ENCODE measurements around the gene PTGES3. TPM values are rescaled to one million over a fixed set of nuclear protein-coding genes. Genes with fewer than 3 reads are reported as not detected.

Gene PTGES3
- polyA plus RNA-seq, 3 donors = 46.1 to 232 (median 187) TPM

DNA sequence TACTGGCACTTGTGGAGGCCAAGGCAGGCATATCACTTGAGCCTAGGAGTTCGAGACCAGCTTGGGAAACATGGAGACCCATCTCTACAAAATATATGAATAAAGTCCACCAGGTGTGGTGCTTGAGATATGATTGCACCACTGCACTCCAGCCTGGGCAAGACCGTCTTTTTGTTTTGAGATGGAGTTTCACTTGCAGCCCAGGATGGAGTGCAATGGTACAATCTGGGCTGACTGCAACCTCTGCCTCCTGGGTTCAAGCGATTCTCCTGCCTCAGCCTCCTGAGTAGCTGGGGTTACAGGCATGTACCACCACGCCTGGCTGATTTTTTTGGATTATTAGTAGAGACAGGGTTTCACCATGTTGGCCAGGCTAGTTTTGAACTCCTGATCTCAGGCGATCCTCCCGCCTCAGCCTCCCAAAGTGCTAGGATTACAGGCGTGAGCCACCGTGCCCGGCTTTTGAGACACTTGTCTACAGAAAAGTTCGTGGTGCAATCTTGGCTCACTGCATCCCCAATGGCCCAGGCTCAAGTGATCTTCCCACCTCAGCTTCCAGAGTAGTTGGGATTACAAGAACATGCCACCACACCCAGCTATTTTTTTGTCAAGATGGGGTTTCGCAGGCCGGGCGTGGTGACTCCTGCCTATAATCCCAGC, 26.0 kb downstream of the PTGES3 start:
- H3K4me1 ChIP-seq (ENCODE audit: control insufficient read depth in 1 of 2, insufficient read depth in 2 of 2, low read length in 2 of 2) = no peaks in the 10 kb centered on the region
- no peak overlapping the region for H3K4me2 ChIP-seq (replicated peaks; ENCODE audit: extremely low read depth, low read length, poor library complexity, severe bottlenecking)
- Mint-ChIP-seq H3K36me3 (peaks cover 38 to 53% of the 10 kb centered on the region in 2 donors), H3K9me3 (peaks cover 0 to 3% (median 0%) of the 10 kb centered on the region in 7 donors), H3K27me3 (ENCODE audit: low read depth in 3 of 3) (no peaks in the 10 kb centered on the region), H3K4me3 (no peak overlapping the region), H3K4me1 (no peaks in the 10 kb centered on the region), H3K27ac (peak overlapping the region in 1 of 7 donors; percentile 57)
- no peak for DNase-seq
- 97% methylated on average over 11 of the region's 13 CpGs for WGBS (ENCODE audit: insufficient coverage)
- H2AFZ ChIP-seq (ENCODE audit: insufficient read depth, low read depth, low read length, poor library complexity, severe bottlenecking) = no peak overlapping the region
- H3K27me3 ChIP-seq (ENCODE audit: control insufficient read depth in 2 of 2, insufficient read depth in 2 of 2, low read length in 2 of 2) = no peaks in the 10 kb centered on the region
- no peaks in the 10 kb centered on the region for H3K9me3 ChIP-seq (replicated peaks in 1 of 2; ENCODE audit: control insufficient read depth in 1 of 2, insufficient read depth in 1 of 2, low read length in 2 of 2)
- intact Hi-C loops (cut with micrococcal nuclease) = no loop called here
- H3K9ac ChIP-seq (ENCODE audit: insufficient read depth, low read length, poor library complexity, severe bottlenecking) = no peak overlapping the region
- H3K79me2 ChIP-seq (ENCODE audit: insufficient read depth, low read length) = peaks cover 22% of the 10 kb centered on the region
- H3K4me3 ChIP-seq (replicated peaks in 1 of 3; ENCODE audit: low read depth in 2 of 3, low read length in 3 of 3) = no peak overlapping the region
- peaks cover 31% of the 10 kb centered on the region for H4K20me1 ChIP-seq (ENCODE audit: insufficient read depth, low read length)
- H3K27ac ChIP-seq (ENCODE audit: low read depth in 1 of 2, low read length in 2 of 2) = no peak overlapping the region
- H3K36me3 ChIP-seq (replicated peaks in 1 of 2; ENCODE audit: control insufficient read depth in 1 of 2, insufficient read depth in 2 of 2, low read length in 2 of 2) = peaks cover 34 to 48% of the 10 kb centered on the region in 2 donors
- TF ChIP-seq, protein P1, sequence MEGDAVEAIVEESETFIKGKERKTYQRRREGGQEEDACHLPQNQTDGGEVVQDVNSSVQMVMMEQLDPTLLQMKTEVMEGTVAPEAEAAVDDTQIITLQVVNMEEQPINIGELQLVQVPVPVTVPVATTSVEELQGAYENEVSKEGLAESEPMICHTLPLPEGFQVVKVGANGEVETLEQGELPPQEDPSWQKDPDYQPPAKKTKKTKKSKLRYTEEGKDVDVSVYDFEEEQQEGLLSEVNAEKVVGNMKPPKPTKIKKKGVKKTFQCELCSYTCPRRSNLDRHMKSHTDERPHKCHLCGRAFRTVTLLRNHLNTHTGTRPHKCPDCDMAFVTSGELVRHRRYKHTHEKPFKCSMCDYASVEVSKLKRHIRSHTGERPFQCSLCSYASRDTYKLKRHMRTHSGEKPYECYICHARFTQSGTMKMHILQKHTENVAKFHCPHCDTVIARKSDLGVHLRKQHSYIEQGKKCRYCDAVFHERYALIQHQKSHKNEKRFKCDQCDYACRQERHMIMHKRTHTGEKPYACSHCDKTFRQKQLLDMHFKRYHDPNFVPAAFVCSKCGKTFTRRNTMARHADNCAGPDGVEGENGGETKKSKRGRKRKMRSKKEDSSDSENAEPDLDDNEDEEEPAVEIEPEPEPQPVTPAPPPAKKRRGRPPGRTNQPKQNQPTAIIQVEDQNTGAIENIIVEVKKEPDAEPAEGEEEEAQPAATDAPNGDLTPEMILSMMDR (IDR thresholded peaks at IDR 0.05) = no peak

DNA sequence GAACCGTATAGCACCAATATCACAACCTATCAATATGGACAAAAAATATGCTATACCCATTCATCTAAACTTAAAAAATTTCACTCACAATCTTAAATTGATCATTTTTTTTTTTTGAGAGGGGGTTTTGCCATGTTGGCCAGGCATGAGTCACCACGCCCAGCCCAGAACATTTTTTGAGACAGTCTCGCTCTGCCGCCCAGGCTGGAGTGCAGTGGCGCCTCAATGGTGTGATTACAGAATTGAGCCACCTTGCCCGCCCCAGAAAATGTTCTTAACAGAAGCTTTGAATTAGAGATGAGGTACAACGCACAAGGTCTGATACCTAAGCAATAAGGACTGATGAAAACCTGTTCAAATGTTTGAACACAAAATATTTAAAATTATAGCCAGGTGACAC, 26.5 kb downstream of the PTGES3 start:
- H3K9ac ChIP-seq (ENCODE audit: insufficient read depth, low read length, poor library complexity, severe bottlenecking) = no peak overlapping the region
- H3K4me3 Mint-ChIP-seq = no peak overlapping the region
- WGBS (ENCODE audit: insufficient coverage) = 100% methylated on average over 1 of the region's 7 CpGs
- intact Hi-C loops (cut with micrococcal nuclease) = no loop called here
- peaks cover 0 to 1% (median 0%) of the 10 kb centered on the region in 3 donors for H3K27me3 Mint-ChIP-seq (ENCODE audit: low read depth in 3 of 3)
- H3K4me2 ChIP-seq (replicated peaks; ENCODE audit: extremely low read depth, low read length, poor library complexity, severe bottlenecking) = no peak overlapping the region
- no peaks in the 10 kb centered on the region for H3K4me1 ChIP-seq (ENCODE audit: control insufficient read depth in 1 of 2, insufficient read depth in 2 of 2, low read length in 2 of 2)
- H2AFZ ChIP-seq (ENCODE audit: insufficient read depth, low read depth, low read length, poor library complexity, severe bottlenecking) = no peak overlapping the region
- no peak overlapping the region for H3K4me3 ChIP-seq (replicated peaks in 1 of 3; ENCODE audit: low read depth in 2 of 3, low read length in 3 of 3)
- H3K9me3 Mint-ChIP-seq = peaks cover 0 to 5% (median 0%) of the 10 kb centered on the region in 7 donors
- H3K27me3 ChIP-seq (ENCODE audit: control insufficient read depth in 2 of 2, insufficient read depth in 2 of 2, low read length in 2 of 2) = no peaks in the 10 kb centered on the region
- H3K79me2 ChIP-seq (ENCODE audit: insufficient read depth, low read length) = peaks cover 16% of the 10 kb centered on the region
- TF ChIP-seq, protein P1 (IDR thresholded peaks at IDR 0.05) = no peak
- H3K36me3 ChIP-seq (replicated peaks in 1 of 2; ENCODE audit: control insufficient read depth in 1 of 2, insufficient read depth in 2 of 2, low read length in 2 of 2) = peaks cover 29 to 43% of the 10 kb centered on the region in 2 donors
- no peak overlapping the region for H3K27ac ChIP-seq (ENCODE audit: low read depth in 1 of 2, low read length in 2 of 2)
- peak overlapping the region in 1 of 7 donors; percentile 31 for H3K27ac Mint-ChIP-seq
- peaks cover 25% of the 10 kb centered on the region for H4K20me1 ChIP-seq (ENCODE audit: insufficient read depth, low read length)
- no peaks in the 10 kb centered on the region for H3K9me3 ChIP-seq (replicated peaks in 1 of 2; ENCODE audit: control insufficient read depth in 1 of 2, insufficient read depth in 1 of 2, low read length in 2 of 2)
- no peaks in the 10 kb centered on the region for H3K4me1 Mint-ChIP-seq
- peaks cover 35 to 47% of the 10 kb centered on the region in 2 donors for H3K36me3 Mint-ChIP-seq
- DNase-seq = no peak
